ENCODE data around the gene SECTM1.

- TF ChIP-seq CTCF (IDR thresholded peaks at IDR 0.05; ENCODE audit: low read depth, low read length, poor library complexity, severe bottlenecking), result no peak
- no peak for TF ChIP-seq EZH2phosphoT487 (IDR thresholded peaks at IDR 0.05; ENCODE audit: borderline replicate concordance, low read length)
These were observed 42.6 kb upstream of the SECTM1 start for GRCh38 chr17:82376042-82376730.

Data from DOHH2 (cell line).